IMR-90 (cell line): ENCODE measurements around the gene KRTAP5-7. TPM values are rescaled to one million over a fixed set of nuclear protein-coding genes. Genes with fewer than 3 reads are reported as not detected.

Experiments
- ATAC-seq: fragments of 200-7000 bp; cut with Tn5 transposase; 2 replicates; pipeline ENCODE4 v1.9.1; 2020; ENCODE audit warnings: low read depth, mild to moderate bottlenecking, moderate library complexity
- BruUV-seq: library from RNA; stranded (reverse); fragments of 400-500 nt; replicated peaks from 2 replicates; lab custom pipeline; 2021; lab: Mats Ljungman, UMichigan
- CTCF ChIA-PET: fragments of 300-600 bp; formaldehyde crosslinking; extraction: SDS; loops from one replicate; lab custom pipeline; 2021; ENCODE audit warnings: antibody characterized with exemption; lab: Yijun Ruan, JAX
- POLR2A ChIA-PET: fragments of 300-600 bp; sonication (Branson Sonifier 250); formaldehyde crosslinking; loops from one replicate; lab custom pipeline; 2022; ENCODE audit warnings: antibody characterized with exemption; ENCODE audit not compliant: unreplicated experiment; lab: Charles Lee
- DNase-seq: peaks from one replicate; pipeline ENCODE4 v3.0.0; 2013
- H2AFZ ChIP-seq: replicated peaks from 2 replicates; pipeline ENCODE3; 2013; ENCODE audit warnings: low read length, mild to moderate bottlenecking; ENCODE audit not compliant: poor library complexity
- H2AK5ac ChIP-seq: 2 replicates; pipeline ENCODE4 v1.6.1; 2013; ENCODE audit warnings: low read depth, low read length, inconsistent platforms
- H2AK9ac ChIP-seq: replicated peaks from 2 replicates; pipeline ENCODE3; 2013; ENCODE audit warnings: mild to moderate bottlenecking, low read depth, low read length, moderate library complexity; ENCODE audit not compliant: poor library complexity
- H2BK120ac ChIP-seq: 2 replicates; pipeline ENCODE4 v1.6.1; 2013; ENCODE audit warnings: low read depth, low read length, inconsistent platforms
- H2BK15ac ChIP-seq: 3 replicates; pipeline ENCODE4 v1.6.1; 2013; ENCODE audit warnings: low read depth, low read length, inconsistent platforms
- H2BK20ac ChIP-seq: 2 replicates; pipeline ENCODE4 v1.6.1; 2013; ENCODE audit warnings: low read depth, mild to moderate bottlenecking, inconsistent platforms, low read length, moderate library complexity
- H2BK5ac ChIP-seq: 2 replicates; pipeline ENCODE4 v1.6.1; 2013; ENCODE audit warnings: mild to moderate bottlenecking, low read depth, low read length, inconsistent platforms; ENCODE audit not compliant: poor library complexity, severe bottlenecking
- H3K14ac ChIP-seq: replicated peaks from 2 replicates; pipeline ENCODE4 v1.6.1; 2013; ENCODE audit warnings: low read depth, low read length, inconsistent platforms
- H3K18ac ChIP-seq: 2 replicates; pipeline ENCODE4 v1.6.1; 2013; ENCODE audit warnings: low read depth, low read length, control low read depth
- H3K23ac ChIP-seq: 2 replicates; pipeline ENCODE4 v1.6.1; 2013; ENCODE audit warnings: low read depth, low read length, inconsistent platforms
- H3K27ac ChIP-seq: 2 replicates; pipeline ENCODE4 v1.5.1; 2013; ENCODE audit warnings: mild to moderate bottlenecking, control low read depth, low read length; ENCODE audit not compliant: insufficient read depth
- H3K27me3 ChIP-seq: 2 replicates; pipeline ENCODE4 v1.6.1; 2013; ENCODE audit warnings: low read length; ENCODE audit not compliant: control insufficient read depth, insufficient read depth
- H3K36me3 ChIP-seq: 2 replicates; pipeline ENCODE4 v1.6.1; 2013; ENCODE audit warnings: low read length, mixed read lengths; ENCODE audit not compliant: control insufficient read depth, insufficient read depth
- H3K4ac ChIP-seq: 2 replicates; pipeline ENCODE4 v1.6.1; 2013; ENCODE audit warnings: low read depth, low read length, inconsistent platforms
- H3K4me1 ChIP-seq: 2 replicates; pipeline ENCODE4 v1.6.1; 2013; ENCODE audit warnings: low read length, mixed read lengths; ENCODE audit not compliant: control insufficient read depth, insufficient read depth
- H3K4me2 ChIP-seq: 2 replicates; pipeline ENCODE4 v1.6.1; 2013; ENCODE audit warnings: low read depth, mild to moderate bottlenecking, control low read depth, low read length, moderate library complexity
- H3K4me3 ChIP-seq: 2 replicates; pipeline ENCODE4 v1.5.1; 2013; ENCODE audit warnings: low read depth, mild to moderate bottlenecking, control low read depth, low read length, moderate library complexity; ENCODE audit not compliant: insufficient read depth
- H3K56ac ChIP-seq: 2 replicates; pipeline ENCODE4 v1.6.1; 2013; ENCODE audit warnings: low read length, inconsistent platforms; ENCODE audit not compliant: insufficient read depth; ENCODE audit errors: extremely low read depth
- H3K79me1 ChIP-seq, 2 experiments: 2 replicates each; pipeline ENCODE4 v1.6.1; 2013; ENCODE audit warnings: low read length in 2 of 2, inconsistent platforms in 1 of 2, low read depth in 1 of 2
- H3K9ac ChIP-seq: 2 replicates; pipeline ENCODE4 v1.6.1; 2013; ENCODE audit warnings: low read depth, low read length, control low read depth
- H3K9me1 ChIP-seq: 2 replicates; pipeline ENCODE4 v1.6.1; 2013; ENCODE audit warnings: low read length, inconsistent platforms; ENCODE audit not compliant: insufficient read depth
- H3K9me3 ChIP-seq: 2 replicates; pipeline ENCODE4 v1.6.1; 2013; ENCODE audit warnings: low read length; ENCODE audit not compliant: control insufficient read depth, insufficient read depth
- H4K20me1 ChIP-seq: 2 replicates; pipeline ENCODE4 v1.6.1; 2013; ENCODE audit warnings: low read length, inconsistent platforms; ENCODE audit not compliant: insufficient read depth
- H4K5ac ChIP-seq: 2 replicates; pipeline ENCODE4 v1.6.1; 2013; ENCODE audit warnings: mild to moderate bottlenecking, low read depth, low read length, control low read depth
- H4K8ac ChIP-seq, 2 experiments: 2 replicates each; pipeline ENCODE4 v1.6.1; 2013; ENCODE audit warnings: low read depth in 2 of 2, low read length in 2 of 2, control low read depth in 1 of 2, inconsistent platforms in 1 of 2
- H4K91ac ChIP-seq: 2 replicates; pipeline ENCODE4 v1.6.1; 2013; ENCODE audit warnings: low read depth, low read length, inconsistent platforms; ENCODE audit not compliant: insufficient read depth
- CHD1 ChIP-seq: IDR thresholded peaks from 2 replicates; pipeline ENCODE4 v1.6.1; 2012; ENCODE audit warnings: low read depth, low read length, improper control_type of control experiment
- NFE2L2 ChIP-seq: fragments of 150-350 bp; IDR thresholded peaks from 2 replicates; pipeline ENCODE4 v1.6.1; 2016; ENCODE audit warnings: low read depth, mild to moderate bottlenecking, low read length
- SMC3 ChIP-seq: fragments of 150-350 bp; IDR thresholded peaks from 2 replicates; pipeline ENCODE4 v1.6.1; 2016; ENCODE audit warnings: low read depth, mild to moderate bottlenecking, antibody characterized with exemption, low read length, moderate library complexity
- USF2 ChIP-seq: fragments of 150-350 bp; IDR thresholded peaks from 2 replicates; pipeline ENCODE4 v1.6.1; 2017; ENCODE audit warnings: mild to moderate bottlenecking, antibody characterized with exemption, low read length, low read depth
- WGBS, 2 experiments: methylation state at CpG; one replicate each; pipeline versions ENCODE4 v1.1.5 to v1.1.7; 2013; ENCODE audit warnings: missing lambda C conversion rate in 2 of 2; ENCODE audit not compliant: insufficient read length in 1 of 2; ENCODE audit errors: extremely low coverage in 2 of 2; 5-methylcytosine and 5-hydroxymethylcytosine counted together
- dilution Hi-C: fragments of 300-500 bp; cut with HindIII; formaldehyde crosslinking; loops from one replicate; pipeline ENCODE4 v1.14.3; 2018; ENCODE audit warnings: low sequenced_read_pairs; ENCODE audit not compliant: unreplicated experiment
- in situ Hi-C: fragments of 300-500 bp; cut with MboI; formaldehyde crosslinking; loops from 3 replicates; pipeline ENCODE4 v1.14.3; 2019; ENCODE audit warnings: low sequenced_read_pairs, inconsistent platforms, mixed read lengths
- intact Hi-C: fragments of 100-400 bp; cut with micrococcal nuclease; formaldehyde crosslinking; loops from 2 replicates; pipeline ENCODE4 v1.10.0; 2022
- polyA plus RNA-seq, 3 experiments: library from polyadenylated mRNA; depleted of rRNA; stranded (reverse); fragments of >200 nt; gene quantifications; 2 replicates each; pipeline ENCODE4 v1.2.3, GENCODE V29; 2012; ENCODE audit warnings: low replicate concordance in 1 of 3
- total RNA-seq: library from RNA; depleted of rRNA; stranded (reverse); fragments of >200 nt; gene quantifications from 2 replicates; pipeline ENCODE4 v1.2.3, GENCODE V29; 2012

KRTAP5-7 gene
- total and polyA plus RNA-seq, 2 of the 4 experiments (the other 2 are of a cell fraction) = not detected

GRCh38 chr11:71499125-71499524 is 27.9 kb upstream of the KRTAP5-7 start:
- Histone ChIP-seq H3K79me1 (no peaks in the 10 kb centered on the region), H2BK15ac (no peak overlapping the region), H4K5ac (no peak overlapping the region), H3K9me3 (no peaks in the 10 kb centered on the region), H4K91ac (no peak overlapping the region), H3K23ac (no peak overlapping the region), H3K9me1 (peaks cover 7% of the 10 kb centered on the region; the same call in 1 of the 2 replicates), H3K14ac (no peak overlapping the region), H3K18ac (no peak overlapping the region), H3K4me2 (no peak overlapping the region), H3K27ac (no peak overlapping the region), H2BK5ac (no peak overlapping the region), H3K27me3 (no peaks in the 10 kb centered on the region), H2AK9ac (no peak overlapping the region), H2BK20ac (no peak overlapping the region), H3K56ac (no peak overlapping the region), H4K20me1 (no peaks in the 10 kb centered on the region), H2BK120ac (no peak overlapping the region), H2AFZ (no peak overlapping the region), H3K36me3 (peaks cover 61% of the 10 kb centered on the region), H3K4ac (no peak overlapping the region), H2AK5ac (no peak overlapping the region), H3K4me1 (no peaks in the 10 kb centered on the region), H3K4me3 (no peak overlapping the region), H3K9ac (no peak overlapping the region), H4K8ac (no peak overlapping the region)
- CTCF ChIA-PET = no interaction called here
- no CpG with 5 or more reads among the region's 13 CpGs for WGBS, 2 experiments
- TF ChIP-seq NFE2L2 = no peak
- no peak for TF ChIP-seq USF2
- TF ChIP-seq CHD1 = no peak
- no peak for TF ChIP-seq SMC3
- intact Hi-C loops = no loop called here
- POLR2A ChIA-PET = no interaction called here
- dilution Hi-C loops = no loop called here
- ATAC-seq (no peak), DNase-seq (peak; percentile 8)
- no TSS peak for BruUV-seq
- in situ Hi-C loops = no loop called here
